OCI-LY1 (cell line): ENCODE measurements around the gene ZNF568.

Source experiments
- H2AFZ ChIP-seq: fragments of 200-600 bp; sonication (generic), shearing (Covaris generic); 2 replicates; pipeline ENCODE4 v1.6.0; 2014; ENCODE audit warnings: antibody characterized with exemption, mild to moderate bottlenecking, low read length
- H3F3A ChIP-seq: fragments of 200-600 bp; sonication (generic), shearing (Covaris generic); 2 replicates; pipeline ENCODE4 v1.6.0; 2014; ENCODE audit warnings: mild to moderate bottlenecking, antibody characterized with exemption, low read length, moderate library complexity; ENCODE audit not compliant: insufficient read depth
- H3K27ac ChIP-seq: fragments of 200-600 bp; sonication (generic); 2 replicates; pipeline ENCODE4 v1.5.1; 2014; ENCODE audit warnings: low read length, mixed run types, mild to moderate bottlenecking, low read depth; ENCODE audit not compliant: poor library complexity, severe bottlenecking
- H3K27me3 ChIP-seq: fragments of 200-600 bp; sonication (generic); 2 replicates; pipeline ENCODE4 v1.6.0; 2014; ENCODE audit warnings: antibody characterized with exemption, mild to moderate bottlenecking, low read length, moderate library complexity; ENCODE audit not compliant: insufficient read depth
- H3K36me3 ChIP-seq: fragments of 200-600 bp; sonication (generic); 2 replicates; pipeline ENCODE4 v1.6.1; 2014; ENCODE audit warnings: mild to moderate bottlenecking, antibody characterized with exemption, low read length, moderate library complexity, mixed read lengths; ENCODE audit not compliant: insufficient read depth
- H3K4me1 ChIP-seq: fragments of 200-600 bp; sonication (generic); 2 replicates; pipeline ENCODE4 v1.5.1; 2014; ENCODE audit warnings: mild to moderate bottlenecking, low read length, moderate library complexity; ENCODE audit not compliant: insufficient read depth, severe bottlenecking
- H3K4me2 ChIP-seq: fragments of 200-600 bp; sonication (generic), shearing (Covaris generic); 2 replicates; pipeline ENCODE4 v1.6.1; 2014; ENCODE audit warnings: low read length
- H3K4me3 ChIP-seq: fragments of 200-600 bp; sonication (generic); 2 replicates; pipeline ENCODE4 v1.5.1; 2014; ENCODE audit warnings: low read length, low read depth, mild to moderate bottlenecking, mixed read lengths; ENCODE audit not compliant: poor library complexity, severe bottlenecking
- H3K79me2 ChIP-seq: fragments of 200-600 bp; shearing (Covaris generic); 2 replicates; pipeline ENCODE4 v1.6.1; 2016; ENCODE audit warnings: mixed run types, low read length, mixed read lengths; ENCODE audit not compliant: insufficient read depth
- H3K9ac ChIP-seq: fragments of 200-600 bp; sonication (generic), shearing (Covaris generic); 2 replicates; pipeline ENCODE4 v1.6.1; 2014; ENCODE audit warnings: mild to moderate bottlenecking, low read length, mixed read lengths
- H3K9me2 ChIP-seq: fragments of 200-600 bp; sonication (generic), shearing (Covaris generic); 2 replicates; pipeline ENCODE4 v1.6.1; 2014; ENCODE audit warnings: low read depth, mild to moderate bottlenecking, low read length, mixed read lengths
- H3K9me3 ChIP-seq: fragments of 200-600 bp; shearing (Covaris generic); 2 replicates; pipeline ENCODE4 v1.6.1; 2014; ENCODE audit warnings: low read length, mixed read lengths
- H4K20me1 ChIP-seq: fragments of 200-600 bp; sonication (generic), shearing (Covaris generic); 2 replicates; pipeline ENCODE4 v1.6.0; 2016; ENCODE audit warnings: mild to moderate bottlenecking, low read length; ENCODE audit not compliant: insufficient read depth
- EZH2 ChIP-seq: fragments of 200-600 bp; sonication (generic), shearing (Covaris generic); IDR thresholded peaks from 2 replicates; pipeline ENCODE4 v1.8.0; 2017; ENCODE audit warnings: borderline replicate concordance, mixed run types, mild to moderate bottlenecking, antibody characterized with exemption, low read length, moderate library complexity, mixed read lengths
- TF ChIP-seq, protein P1 (sequence below): fragments of 200-600 bp; sonication (generic), shearing (Covaris generic); IDR thresholded peaks from 2 replicates; pipeline ENCODE4 v1.5.1; 2017; ENCODE audit warnings: mild to moderate bottlenecking, antibody characterized with exemption, low read length, moderate library complexity, mixed read lengths

The ZNF568 gene

GRCh38 chr19:36915992-36916830, at the start of gene ZNF568, which contains the start of gene ZNF829:
Gene ZNF568, plus strand, starts transcription at chr19:36916332. Its CDS starts 6,439 bp downstream, at chr19:36922771.
Gene ZNF829, minus strand, starts transcription at chr19:36916291. Its CDS starts 1,124 bp downstream, at chr19:36915167.
- no peak for TF ChIP-seq EZH2
- TF ChIP-seq, protein P1, sequence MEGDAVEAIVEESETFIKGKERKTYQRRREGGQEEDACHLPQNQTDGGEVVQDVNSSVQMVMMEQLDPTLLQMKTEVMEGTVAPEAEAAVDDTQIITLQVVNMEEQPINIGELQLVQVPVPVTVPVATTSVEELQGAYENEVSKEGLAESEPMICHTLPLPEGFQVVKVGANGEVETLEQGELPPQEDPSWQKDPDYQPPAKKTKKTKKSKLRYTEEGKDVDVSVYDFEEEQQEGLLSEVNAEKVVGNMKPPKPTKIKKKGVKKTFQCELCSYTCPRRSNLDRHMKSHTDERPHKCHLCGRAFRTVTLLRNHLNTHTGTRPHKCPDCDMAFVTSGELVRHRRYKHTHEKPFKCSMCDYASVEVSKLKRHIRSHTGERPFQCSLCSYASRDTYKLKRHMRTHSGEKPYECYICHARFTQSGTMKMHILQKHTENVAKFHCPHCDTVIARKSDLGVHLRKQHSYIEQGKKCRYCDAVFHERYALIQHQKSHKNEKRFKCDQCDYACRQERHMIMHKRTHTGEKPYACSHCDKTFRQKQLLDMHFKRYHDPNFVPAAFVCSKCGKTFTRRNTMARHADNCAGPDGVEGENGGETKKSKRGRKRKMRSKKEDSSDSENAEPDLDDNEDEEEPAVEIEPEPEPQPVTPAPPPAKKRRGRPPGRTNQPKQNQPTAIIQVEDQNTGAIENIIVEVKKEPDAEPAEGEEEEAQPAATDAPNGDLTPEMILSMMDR = no peak
- no peaks in the 10 kb centered on the region for H3K4me1 ChIP-seq
- H3K9me2 ChIP-seq = no peaks in the 10 kb centered on the region
- no peak within 1 kb of the TSS for H3K4me2 ChIP-seq
- no peak within 1 kb of the TSS for H3K9ac ChIP-seq
- H3K4me3 ChIP-seq = no peak within 1 kb of the TSS
- peaks cover 3% of the 10 kb centered on the region; the same call in 1 of the 2 replicates for H3K9me3 ChIP-seq
- no peaks in the 10 kb centered on the region for H3F3A ChIP-seq
- H3K79me2 ChIP-seq = no peaks in the 10 kb centered on the region
- no peaks in the 10 kb centered on the region for H3K36me3 ChIP-seq
- H3K27me3 ChIP-seq = no peaks in the 10 kb centered on the region
- no peak within 1 kb of the TSS for H2AFZ ChIP-seq
- H3K27ac ChIP-seq = no peak within 1 kb of the TSS
- H4K20me1 ChIP-seq = no peaks in the 10 kb centered on the region

GRCh38 chr19:36876993-36877938, 38.9 kb upstream of the ZNF568 start:
- no peaks in the 10 kb centered on the region for H3K9me2 ChIP-seq
- H4K20me1 ChIP-seq = no peaks in the 10 kb centered on the region
- no peak overlapping the region for H3K27ac ChIP-seq
- no peaks in the 10 kb centered on the region for H3K27me3 ChIP-seq
- H3K4me3 ChIP-seq = no peak overlapping the region
- H3F3A ChIP-seq = no peaks in the 10 kb centered on the region
- H3K79me2 ChIP-seq = no peaks in the 10 kb centered on the region
- no peak overlapping the region for H3K4me2 ChIP-seq
- H3K9ac ChIP-seq = no peak overlapping the region
- TF ChIP-seq, protein P1 = no peak
- TF ChIP-seq EZH2 = no peak
- H3K36me3 ChIP-seq = peaks cover 14% of the 10 kb centered on the region
- peaks cover 35% of the 10 kb centered on the region for H3K9me3 ChIP-seq
- no peak overlapping the region for H2AFZ ChIP-seq
- no peaks in the 10 kb centered on the region for H3K4me1 ChIP-seq

DNA sequence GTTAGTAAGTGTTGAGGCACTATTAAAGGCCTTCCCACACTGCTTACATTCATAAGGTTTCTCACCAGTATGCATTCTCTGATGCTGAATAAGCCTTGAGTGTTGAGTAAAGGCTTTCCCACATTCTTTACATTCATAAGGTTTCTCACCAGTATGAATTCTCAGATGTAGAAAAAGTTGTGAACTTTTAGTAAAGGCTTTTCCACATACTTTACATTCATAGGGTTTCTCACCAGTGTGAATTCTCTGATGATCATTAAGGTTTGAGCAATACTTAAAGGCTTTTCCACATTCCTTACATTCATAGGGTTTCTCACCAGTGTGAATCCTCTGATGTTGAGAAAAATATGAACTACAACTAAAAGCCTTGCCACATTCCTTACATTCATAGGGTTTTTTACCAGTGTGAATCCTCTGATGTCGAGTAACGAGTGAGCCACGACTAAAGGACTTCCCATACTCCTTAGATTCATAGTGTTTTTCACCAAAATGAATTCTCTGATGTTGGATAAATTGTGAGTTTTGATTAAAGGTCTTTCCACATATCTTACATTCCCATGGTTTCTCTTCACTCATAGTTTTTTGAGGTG, 24.3 kb upstream of the ZNF568 start:
- no peak overlapping the region for H3K9ac ChIP-seq
- no peaks in the 10 kb centered on the region for H3K27me3 ChIP-seq
- no peaks in the 10 kb centered on the region for H3F3A ChIP-seq
- H3K4me3 ChIP-seq = no peak overlapping the region
- H3K79me2 ChIP-seq = no peaks in the 10 kb centered on the region
- no peak overlapping the region for H3K27ac ChIP-seq
- TF ChIP-seq, protein P1 = no peak
- no peak for TF ChIP-seq EZH2
- no peaks in the 10 kb centered on the region for H4K20me1 ChIP-seq
- H3K36me3 ChIP-seq = no peaks in the 10 kb centered on the region
- H3K4me2 ChIP-seq = no peak overlapping the region
- H3K9me2 ChIP-seq = no peaks in the 10 kb centered on the region
- no peaks in the 10 kb centered on the region for H3K4me1 ChIP-seq
- no peak overlapping the region for H2AFZ ChIP-seq
- H3K9me3 ChIP-seq = peaks cover 44% of the 10 kb centered on the region
